ENCODE data around the gene MS4A4E. TPM values are rescaled to one million over a fixed set of nuclear protein-coding genes. Genes with fewer than 3 reads are reported as not detected.

MS4A4E gene
- total and polyA plus RNA-seq, 2 donors (not counting 3 experiments of a cell fraction or from before 2014, with no cell fraction given) = not detected

DNA sequence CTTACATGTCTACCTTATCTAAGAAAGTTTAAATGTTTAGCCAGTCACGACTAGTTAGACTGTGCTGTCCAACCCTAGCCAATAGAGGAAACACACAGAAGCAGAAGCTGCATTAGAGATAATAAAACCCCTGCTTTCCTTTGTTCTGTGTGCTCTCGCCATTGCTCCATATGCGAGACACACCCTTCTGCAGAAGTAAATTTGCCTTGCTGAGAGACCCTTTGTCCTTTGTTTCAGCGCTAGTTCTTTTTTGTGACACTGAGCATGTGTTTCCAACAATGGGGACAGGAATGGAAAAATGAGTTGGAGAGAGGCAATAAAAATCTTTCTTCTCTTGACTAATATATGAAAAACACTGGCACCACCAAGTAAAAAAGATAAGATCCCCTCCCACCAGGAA, 18.1 kb upstream of the MS4A4E start:
- H3K27me3 ChIP-seq (ENCODE audit: control insufficient read depth in 2 of 2, insufficient read depth in 2 of 2, low read length in 2 of 2) = peaks cover 0 to 5% of the 10 kb centered on the region in 2 experiments
- H3K9me3 ChIP-seq (replicated peaks; ENCODE audit: control insufficient read depth, insufficient read depth, low read length) = no peaks in the 10 kb centered on the region
- no peaks in the 10 kb centered on the region for H4K20me1 ChIP-seq (replicated peaks; ENCODE audit: control insufficient read depth, extremely low read depth, insufficient read depth, low read length)
- no peak overlapping the region for H2AFZ ChIP-seq (ENCODE audit: low read depth, low read length)
- dilution Hi-C loops (cut with MboI; ENCODE audit: extremely low pct_ligation_motif_present, low sequenced_read_pairs) (no loop called here), intact Hi-C loops (cut with micrococcal nuclease) (no loop called here)
- H3K4me1 ChIP-seq (ENCODE audit: control insufficient read depth, extremely low read depth, insufficient read depth, low read length) = no peaks in the 10 kb centered on the region
- no TSS peak for BruUV-seq (replicated peaks)
- no peaks in the 10 kb centered on the region for H3K9me1 ChIP-seq (replicated peaks; ENCODE audit: control insufficient read depth, extremely low read depth, insufficient read depth, low read length)
- H3K9ac ChIP-seq (replicated peaks; ENCODE audit: extremely low read depth, insufficient read depth, low read length) = no peak overlapping the region
- TF ChIP-seq POLR2A (IDR thresholded peaks at IDR 0.05; ENCODE audit: low read depth, low read length) (no peak), MYC (IDR thresholded peaks at IDR 0.05; ENCODE audit: low read depth, low read length) (no peak), FOS (IDR thresholded peaks at IDR 0.05; ENCODE audit: borderline replicate concordance, insufficient read depth, low read length) (no peak), POLR2AphosphoS5 (IDR thresholded peaks at IDR 0.05; ENCODE audit: insufficient read depth, low read depth, low read length) (no peak), JUN (IDR thresholded peaks at IDR 0.05; ENCODE audit: borderline replicate concordance, insufficient read depth, insufficient read length, low read depth) (no peak), EZH2 (IDR thresholded peaks at IDR 0.05; ENCODE audit: borderline replicate concordance, low read depth, low read length, severe bottlenecking) (no peak), GATA2 (IDR thresholded peaks at IDR 0.05; ENCODE audit: insufficient read depth, insufficient read length, low read depth, low read length) (no peak)
- TF ChIP-seq, protein P1, sequence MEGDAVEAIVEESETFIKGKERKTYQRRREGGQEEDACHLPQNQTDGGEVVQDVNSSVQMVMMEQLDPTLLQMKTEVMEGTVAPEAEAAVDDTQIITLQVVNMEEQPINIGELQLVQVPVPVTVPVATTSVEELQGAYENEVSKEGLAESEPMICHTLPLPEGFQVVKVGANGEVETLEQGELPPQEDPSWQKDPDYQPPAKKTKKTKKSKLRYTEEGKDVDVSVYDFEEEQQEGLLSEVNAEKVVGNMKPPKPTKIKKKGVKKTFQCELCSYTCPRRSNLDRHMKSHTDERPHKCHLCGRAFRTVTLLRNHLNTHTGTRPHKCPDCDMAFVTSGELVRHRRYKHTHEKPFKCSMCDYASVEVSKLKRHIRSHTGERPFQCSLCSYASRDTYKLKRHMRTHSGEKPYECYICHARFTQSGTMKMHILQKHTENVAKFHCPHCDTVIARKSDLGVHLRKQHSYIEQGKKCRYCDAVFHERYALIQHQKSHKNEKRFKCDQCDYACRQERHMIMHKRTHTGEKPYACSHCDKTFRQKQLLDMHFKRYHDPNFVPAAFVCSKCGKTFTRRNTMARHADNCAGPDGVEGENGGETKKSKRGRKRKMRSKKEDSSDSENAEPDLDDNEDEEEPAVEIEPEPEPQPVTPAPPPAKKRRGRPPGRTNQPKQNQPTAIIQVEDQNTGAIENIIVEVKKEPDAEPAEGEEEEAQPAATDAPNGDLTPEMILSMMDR (IDR thresholded peaks at IDR 0.05; ENCODE audit: extremely low read depth in 1 of 2, insufficient read depth in 1 of 2, low read depth in 1 of 2, low read length in 2 of 2) = no peak
- TF ChIP-seq, protein P2, sequence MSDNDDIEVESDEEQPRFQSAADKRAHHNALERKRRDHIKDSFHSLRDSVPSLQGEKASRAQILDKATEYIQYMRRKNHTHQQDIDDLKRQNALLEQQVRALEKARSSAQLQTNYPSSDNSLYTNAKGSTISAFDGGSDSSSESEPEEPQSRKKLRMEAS (IDR thresholded peaks at IDR 0.05; ENCODE audit: insufficient read depth, insufficient read length) = no peak
- no peaks in the 10 kb centered on the region for H3K36me3 ChIP-seq (ENCODE audit: control insufficient read depth in 2 of 2, extremely low read depth in 1 of 2, insufficient read depth in 2 of 2, low read length in 2 of 2)
- H3K4me3 ChIP-seq (replicated peaks in 1 of 3; ENCODE audit: insufficient read depth in 1 of 3, low read depth in 1 of 3, low read length in 3 of 3) = no peak overlapping the region
- POLR2A ChIA-PET = no interaction called here
- CTCF ChIA-PET = interaction anchor here (1.0 kb wide), 1 partner anchor 9 kb away, joined by 4 read pairs; no protein-coding TSS in a partner anchor
- no peak overlapping the region for H3K4me2 ChIP-seq (ENCODE audit: insufficient read depth, low read length)
- H3K79me2 ChIP-seq (ENCODE audit: control insufficient read depth, insufficient read depth, low read length) = no peaks in the 10 kb centered on the region
- H3K27ac ChIP-seq (ENCODE audit: insufficient read depth, low read depth, low read length) = no peak overlapping the region
- DNase-seq (ENCODE audit: low read depth, low spot score) (no peak), FAIRE-seq (no peak)

Data from endothelial cell of umbilical vein (primary cell).